ENCODE measurements around the gene PRXL2B.

Gene PRXL2B

GRCh38 chr1:2638466-2639115, 52.0 kb downstream of the PRXL2B start:
- no peak for DNase-seq

GRCh38 chr1:2639203-2639602, 52.6 kb downstream of the PRXL2B start:
- no peak for DNase-seq

- no peak for DNase-seq
Observed at GRCh38 chr1:2639607-2640521, 53.3 kb downstream of the PRXL2B start.

- DNase-seq: no peak
Observed at GRCh38 chr1:2640626-2641025, 54.0 kb downstream of the PRXL2B start.

All from activated naive CD4-positive, alpha-beta T cell (primary cell).